CD4-positive, alpha-beta T cell treated with Interleukin-6 for 4 hours (primary cell): ENCODE data around the gene ITPKC.
A peak's percentile ranks its signal among the peaks of the same experiment; 100 is the strongest.

Experiments
- DNase-seq: peaks from one replicate; pipeline ENCODE4 v3.0.0-alpha.2; 2020; ENCODE audit warnings: mixed read lengths

The ITPKC gene

DNA sequence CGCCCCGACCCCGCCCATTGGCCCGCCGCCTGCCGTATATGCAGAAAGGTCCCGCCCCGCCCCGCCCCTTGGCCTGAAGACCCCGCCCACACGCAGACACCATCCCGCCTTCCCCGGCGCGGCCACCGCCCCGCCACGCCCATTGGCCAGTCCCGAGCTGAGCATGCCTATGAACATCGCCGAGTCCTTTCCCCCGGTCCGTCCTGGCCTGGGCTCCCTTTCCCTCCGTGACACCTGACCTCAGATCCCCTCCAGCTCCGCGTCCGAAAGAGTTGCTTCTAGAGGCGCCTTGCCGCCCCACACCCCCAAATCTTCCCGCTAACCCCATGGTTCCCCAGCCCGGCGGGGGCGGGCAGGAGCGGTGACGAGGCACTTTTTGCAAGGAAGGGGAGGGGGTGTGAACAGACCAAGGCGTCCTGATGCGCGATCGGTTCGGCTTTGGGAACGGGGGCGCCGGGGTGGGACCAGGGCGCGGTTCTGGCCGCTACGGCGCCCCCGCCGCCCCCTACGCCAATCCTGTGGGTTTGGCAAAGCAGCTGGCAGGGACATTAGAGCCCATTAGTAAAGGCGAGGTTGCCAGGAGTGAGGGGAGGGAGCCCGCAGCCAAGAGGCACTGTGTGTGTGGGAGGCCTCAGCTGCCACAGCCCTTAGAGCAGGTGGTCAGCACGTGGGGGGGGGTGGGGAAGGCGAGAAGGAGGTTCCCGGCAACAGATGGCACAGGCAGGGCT, 26.1 kb upstream of the ITPKC start:
- peak; percentile 93 for DNase-seq

GRCh38 chr19:40691421-40692211, 25.3 kb upstream of the ITPKC start:
- no peak for DNase-seq

DNA sequence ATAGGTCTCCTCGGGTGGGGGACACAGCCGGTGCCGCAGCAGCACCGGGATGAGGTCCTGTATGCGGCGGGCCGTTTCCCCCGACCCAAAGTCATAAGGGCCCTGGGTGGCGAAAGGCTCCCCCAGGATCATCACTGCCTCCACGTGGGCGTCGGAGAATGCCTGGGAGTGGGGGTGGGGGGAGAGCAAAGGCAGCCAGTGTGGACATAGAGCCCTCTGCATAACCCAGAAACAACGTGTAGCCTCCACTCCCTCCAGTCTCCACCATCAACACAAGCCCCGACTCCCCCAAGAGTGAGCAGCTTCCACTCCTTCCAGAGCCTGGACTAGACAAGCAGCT, 24.7 kb upstream of the ITPKC start:
- no peak for DNase-seq

DNA sequence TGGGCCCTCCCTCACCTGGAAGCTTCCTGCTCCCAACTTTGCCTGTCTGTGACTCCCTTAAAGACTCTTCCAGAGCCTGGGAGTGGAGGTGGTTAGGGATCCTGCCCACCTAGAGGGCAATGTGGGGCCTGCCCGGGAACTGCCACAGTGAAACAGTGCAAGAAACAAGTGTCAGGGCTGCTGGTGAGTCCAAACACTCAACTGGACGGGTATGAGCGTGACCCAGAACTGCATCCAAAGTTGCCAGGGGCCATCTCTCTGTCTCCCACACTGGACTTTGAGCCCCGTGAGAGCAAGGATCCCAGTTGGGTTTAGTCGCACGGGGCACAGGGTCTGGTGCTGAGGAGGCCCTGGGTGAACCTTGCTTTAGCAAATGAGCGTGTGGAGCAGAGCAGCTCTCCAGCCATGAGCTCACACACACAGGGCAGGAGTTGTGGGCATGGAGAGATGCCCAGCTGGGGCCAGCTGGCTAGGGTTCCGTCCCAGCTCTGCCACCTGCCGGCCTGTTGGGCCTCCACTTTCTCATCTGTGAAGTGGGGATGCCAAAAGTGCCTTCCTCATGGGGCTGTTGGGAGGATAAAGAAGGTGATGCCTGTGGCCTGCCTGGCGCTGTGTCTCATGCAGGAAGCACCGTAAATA, 23.6 kb upstream of the ITPKC start:
- DNase-seq: no peak

DNA sequence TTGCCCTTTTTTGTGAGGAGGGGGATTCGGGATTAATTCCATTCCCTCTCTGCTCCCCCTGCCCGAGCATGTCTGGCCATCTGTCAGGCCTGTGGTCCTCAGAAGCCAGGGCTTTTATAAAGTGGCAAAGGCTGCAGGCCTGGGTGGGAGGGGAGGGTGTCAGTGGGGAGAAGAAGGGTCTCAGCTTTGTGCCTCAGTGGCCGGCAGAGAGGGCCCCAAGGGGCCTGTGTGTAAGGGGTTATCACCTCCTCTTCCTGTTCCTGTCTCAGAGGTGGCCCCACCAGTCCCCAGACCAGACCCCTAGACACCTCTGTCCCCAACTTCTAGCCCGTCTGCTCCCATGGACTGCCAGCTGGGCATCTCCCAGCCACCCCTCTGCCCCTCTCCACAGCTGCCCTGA, 23.0 kb upstream of the ITPKC start:
- DNase-seq: no peak

GRCh38 chr19:40695881-40696280, 21.0 kb upstream of the ITPKC start:
- no peak for DNase-seq

GRCh38 chr19:40697007-40697406, 19.9 kb upstream of the ITPKC start:
- no peak for DNase-seq

GRCh38 chr19:40700083-40700482, 16.8 kb upstream of the ITPKC start:
- no peak for DNase-seq

DNA sequence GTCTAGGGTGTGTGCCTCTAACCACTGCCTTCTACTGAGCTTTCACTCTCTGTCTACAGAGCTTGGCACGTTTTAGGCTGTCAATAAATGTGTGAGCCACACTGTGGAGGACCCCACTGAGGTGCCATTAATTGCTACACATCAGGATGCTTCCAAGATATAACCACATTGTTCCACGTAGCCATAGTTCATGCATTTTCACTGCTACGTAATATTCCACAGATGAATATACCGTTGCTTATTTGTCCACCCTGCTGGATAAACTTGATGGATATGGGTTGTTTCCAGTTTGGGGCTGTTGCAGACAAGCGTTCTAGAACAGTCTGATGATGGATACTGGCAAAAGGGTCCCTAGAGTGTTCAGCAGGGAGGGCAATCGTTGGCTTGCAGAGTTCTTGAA, 15.2 kb upstream of the ITPKC start:
- DNase-seq: no peak

- DNase-seq: no peak
These were observed 14.4 kb upstream of the ITPKC start for GRCh38 chr19:40702337-40703012.

DNA sequence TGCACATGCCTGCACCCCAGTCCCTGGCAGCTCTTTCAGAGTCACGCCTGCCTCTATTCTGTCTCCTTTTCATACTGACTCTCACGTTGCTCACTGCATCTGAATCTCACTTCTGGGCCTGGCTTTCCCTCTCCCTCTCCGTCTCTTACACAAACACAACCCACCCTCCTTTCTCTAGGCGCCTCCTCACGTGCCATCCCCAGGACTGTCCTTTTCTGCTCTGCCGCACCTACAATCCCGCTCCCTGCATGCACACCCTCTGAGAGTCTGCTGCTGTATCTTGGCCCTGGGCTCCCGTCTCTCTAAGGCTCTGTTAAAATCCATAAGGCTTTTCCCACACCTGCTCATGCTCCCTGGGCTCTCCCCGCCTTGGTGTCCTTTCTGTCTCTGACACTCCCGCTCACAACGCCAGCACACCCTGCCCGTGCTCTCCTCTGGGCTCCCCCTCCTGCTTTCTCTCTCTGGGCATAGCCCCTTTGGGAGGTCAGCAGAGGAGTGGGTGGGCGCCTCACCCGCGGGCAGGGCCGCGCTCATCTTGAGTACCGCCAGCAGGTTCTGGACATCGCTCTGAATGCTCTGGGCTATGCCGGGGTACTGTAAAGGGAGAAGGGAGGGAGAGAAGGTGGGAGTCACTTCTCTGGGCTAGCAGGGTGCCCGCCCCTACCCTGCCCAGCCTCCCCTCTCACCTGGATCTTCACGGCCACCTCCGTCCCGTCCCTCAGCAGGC, 13.7 kb upstream of the ITPKC start:
- DNase-seq: no peak

DNA sequence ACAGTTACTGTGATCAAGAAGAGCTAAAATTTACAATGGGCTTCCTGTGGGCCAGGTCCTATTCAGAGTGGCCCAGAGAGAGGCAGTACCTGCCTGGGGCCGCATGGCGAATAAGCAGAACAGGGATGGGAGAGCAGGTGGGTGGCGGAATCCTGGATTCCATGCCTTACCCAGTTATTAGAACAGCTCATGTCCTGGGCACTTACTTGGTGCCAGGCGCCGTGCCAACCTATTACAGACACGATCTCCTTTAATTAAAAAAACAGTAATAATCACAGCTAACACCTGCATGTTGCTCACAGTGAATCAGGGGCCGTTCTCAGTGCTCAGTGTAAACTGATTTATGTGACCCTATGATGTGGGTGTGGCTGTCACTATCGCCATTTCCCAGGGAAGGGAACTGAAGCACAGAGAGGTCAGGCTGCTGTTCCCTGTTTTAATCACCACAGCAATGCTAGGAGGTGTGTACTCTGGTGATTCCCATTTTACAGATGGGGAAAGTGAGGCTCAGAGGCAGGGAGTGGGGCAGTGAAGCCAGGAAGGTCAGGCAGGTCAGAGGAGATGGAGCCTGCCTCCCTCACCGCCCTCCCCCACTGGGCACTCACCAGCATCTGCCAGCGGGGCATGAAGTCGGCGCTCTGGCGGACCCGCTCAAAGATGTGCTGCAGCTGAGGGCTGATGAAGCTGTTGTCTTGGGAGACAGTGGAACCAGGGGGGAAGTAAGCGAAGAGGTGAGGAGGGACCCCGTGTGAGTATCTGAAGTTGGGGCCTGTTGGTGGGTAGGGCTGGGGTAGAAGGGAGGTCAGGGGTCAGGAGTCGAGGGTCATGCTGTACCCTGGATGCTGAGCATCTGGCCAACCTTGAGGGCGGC, 12.2 kb upstream of the ITPKC start:
- no peak for DNase-seq

GRCh38 chr19:40705362-40705651, 11.6 kb upstream of the ITPKC start:
- no peak for DNase-seq

GRCh38 chr19:40705950-40706619, 10.8 kb upstream of the ITPKC start:
- DNase-seq: no peak

- DNase-seq: no peak
These were observed 9.3 kb upstream of the ITPKC start for GRCh38 chr19:40707615-40708014.

- DNase-seq: no peak
These were observed 7.1 kb upstream of the ITPKC start for GRCh38 chr19:40709817-40710216.

DNA sequence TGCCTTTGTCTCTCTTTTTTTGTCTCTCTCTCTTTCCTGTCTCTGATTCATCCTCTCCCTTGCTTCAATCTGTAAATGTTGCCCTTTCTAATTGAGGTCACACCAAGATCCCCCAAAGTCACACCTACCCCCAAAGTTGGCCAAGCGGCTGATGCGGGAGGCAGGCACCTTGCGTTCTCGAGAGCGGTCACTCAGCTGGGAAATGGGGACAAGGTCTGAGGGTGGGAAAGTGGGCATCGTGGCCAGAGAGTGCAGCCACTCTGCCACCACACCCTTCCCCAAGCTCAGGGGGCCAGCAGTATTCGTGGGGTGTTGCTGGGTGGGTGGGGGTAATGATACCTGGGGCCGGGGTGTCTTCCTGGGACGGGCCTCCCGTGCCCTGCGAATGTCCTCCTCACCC, 3.0 kb upstream of the ITPKC start:
- DNase-seq: no peak

- peak; percentile 95 for DNase-seq
These were observed 2.2 kb upstream of the ITPKC start for GRCh38 chr19:40714441-40715299.

DNA sequence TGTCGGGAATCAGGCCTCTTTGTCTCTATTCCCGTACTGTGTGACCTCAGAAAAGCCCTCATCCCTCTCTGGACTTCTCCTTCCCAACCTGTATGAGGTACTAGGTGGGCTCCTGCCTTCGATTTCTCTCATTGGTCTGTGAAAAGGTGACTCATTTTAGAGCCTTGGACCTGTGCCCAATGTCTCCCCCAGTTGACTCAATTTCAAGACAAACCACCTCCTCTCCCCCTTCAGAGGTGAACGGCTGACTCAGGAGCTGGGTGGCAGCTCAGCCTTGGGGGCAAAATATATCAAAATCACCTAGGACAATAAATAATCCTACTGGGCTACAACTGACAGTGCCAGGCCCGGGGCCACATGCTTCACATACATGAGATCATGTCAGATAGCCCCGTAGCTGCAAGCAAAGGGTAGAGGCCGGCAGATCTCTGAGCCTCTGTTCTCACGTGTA, 856 bp upstream of the ITPKC start:
- peak; percentile 87 for DNase-seq

- no peak for DNase-seq
These were observed 490 bp downstream of the ITPKC start for GRCh38 chr19:40717325-40717879.
